Stimulated activated CD8-positive, alpha-beta memory T cell treated with anti-CD3 and anti-CD28 coated beads, Interleukin-7, amount 100 ng/mL, for 48 hours (primary cell): ENCODE results near the gene MICU1.
"Not testable (repeated sequence)": the region's sequence is repeated elsewhere in the genome, so short reads cannot be mapped to it uniquely, and the experiment has no call there.

ENCODE experiments used
- DNase-seq, 2 donors: peaks; one replicate each; pipeline ENCODE4 v3.0.0-alpha.2; 2020; ENCODE audit warnings: low read depth in 1 of 2; ENCODE audit errors: extremely low read depth in 1 of 2

MICU1 gene

GRCh38 chr10:72509206-72509799 lies 116.6 kb downstream of the MICU1 start:
- DNase-seq: no peak

DNA sequence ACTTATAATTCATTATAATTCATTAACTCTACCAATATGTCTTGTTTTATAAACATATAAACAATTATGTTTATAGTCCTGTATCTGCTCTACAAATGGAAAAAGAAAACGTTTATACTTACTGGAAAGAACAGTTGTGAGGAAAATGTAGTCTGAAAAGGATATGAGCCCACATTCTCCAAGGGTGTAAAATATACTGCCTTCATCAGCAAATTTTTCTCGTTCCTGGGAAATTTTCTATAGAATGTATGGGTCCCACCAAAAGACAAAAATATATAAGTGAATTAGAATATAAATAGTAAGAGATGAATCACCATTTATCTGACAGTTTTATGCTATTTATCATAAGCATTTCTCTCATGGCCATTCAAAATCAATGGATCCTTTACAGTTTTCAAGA lies 117.8 kb downstream of the MICU1 start:
- DNase-seq: no peak

DNA sequence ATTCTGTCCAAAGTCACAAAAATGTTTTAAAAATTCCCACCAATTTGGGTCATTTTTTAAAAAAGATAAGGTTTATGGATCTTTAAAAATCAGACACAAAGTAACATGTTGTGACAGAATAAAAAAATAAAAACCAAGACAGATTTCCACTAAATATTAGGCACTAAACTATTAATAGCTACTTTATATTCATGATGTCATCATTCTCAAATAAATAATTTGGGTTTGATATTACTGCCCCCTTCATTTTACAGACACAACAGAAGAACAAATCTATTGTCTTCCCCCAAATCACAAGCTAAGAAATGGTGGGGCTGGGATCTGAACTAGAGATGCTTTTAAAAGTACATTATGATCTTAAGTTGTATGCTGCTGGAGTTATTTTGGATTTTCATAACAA lies 119.4 kb downstream of the MICU1 start:
- no peak for DNase-seq

- no peak for DNase-seq
Measured at GRCh38 chr10:72505435-72505834, 120.4 kb downstream of the MICU1 start.

GRCh38 chr10:72503694-72504438 lies 122.0 kb downstream of the MICU1 start:
- DNase-seq: no peak

- no peak for DNase-seq
Measured at GRCh38 chr10:72503241-72503640, 122.6 kb downstream of the MICU1 start.

DNA sequence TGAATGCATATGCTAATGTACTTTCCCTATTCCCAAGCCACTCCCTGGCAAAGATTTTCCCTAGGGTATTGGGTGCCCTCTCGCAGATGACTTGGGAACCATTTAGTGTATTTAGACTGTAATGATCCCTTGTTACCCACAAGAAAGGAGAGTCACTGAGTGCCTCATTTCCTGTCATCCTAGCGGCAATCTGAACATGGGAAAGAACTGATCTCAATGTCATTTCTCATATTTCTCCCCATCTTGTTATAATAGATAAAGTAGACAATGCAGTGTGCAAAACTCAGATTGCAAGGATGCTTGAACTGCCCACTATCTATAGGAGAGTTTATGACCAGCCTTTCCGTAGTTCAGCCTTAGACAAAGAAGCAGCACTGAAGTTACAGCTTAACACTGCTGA lies 123.3 kb downstream of the MICU1 start:
- DNase-seq: no peak

DNA sequence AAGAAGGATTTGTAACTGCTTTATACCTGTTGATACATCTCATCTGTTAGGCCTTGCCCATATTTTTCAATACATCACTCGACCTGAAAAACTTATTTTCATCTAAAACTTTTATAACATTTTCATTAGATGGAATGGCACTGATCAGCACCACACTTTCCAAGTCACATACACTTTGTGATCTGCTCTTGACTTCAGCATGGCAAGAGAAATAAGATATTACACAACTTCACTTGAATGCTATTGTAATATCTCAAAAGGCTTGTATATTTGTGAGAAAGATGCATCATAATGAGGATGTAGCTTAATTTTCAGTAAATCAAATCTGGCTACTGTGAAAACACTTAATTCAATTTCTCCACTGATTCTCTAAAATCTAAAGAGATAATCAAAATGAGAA lies 126.2 kb downstream of the MICU1 start:
- DNase-seq: no peak

DNA sequence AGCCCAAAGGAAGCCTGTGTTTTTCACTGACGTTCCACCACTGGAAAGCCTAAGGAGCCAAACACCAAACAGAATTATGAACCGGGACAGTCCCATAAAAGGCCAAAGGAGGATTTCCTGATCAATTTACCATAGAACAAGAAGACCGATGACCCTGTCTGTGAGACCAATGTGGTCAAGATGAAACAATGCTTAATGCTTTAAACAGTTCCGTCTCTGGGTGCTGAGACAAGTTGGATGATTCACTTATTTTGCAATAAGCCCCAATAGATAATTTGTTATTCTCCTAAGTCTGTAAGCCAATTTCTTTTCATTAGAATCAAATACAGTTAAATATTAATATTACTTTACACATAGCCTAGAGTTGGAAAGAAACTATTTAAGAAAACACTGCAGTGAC lies 134.9 kb downstream of the MICU1 start:
- DNase-seq: no peak

GRCh38 chr10:72487521-72487920 lies 138.4 kb downstream of the MICU1 start:
- no peak for DNase-seq

DNA sequence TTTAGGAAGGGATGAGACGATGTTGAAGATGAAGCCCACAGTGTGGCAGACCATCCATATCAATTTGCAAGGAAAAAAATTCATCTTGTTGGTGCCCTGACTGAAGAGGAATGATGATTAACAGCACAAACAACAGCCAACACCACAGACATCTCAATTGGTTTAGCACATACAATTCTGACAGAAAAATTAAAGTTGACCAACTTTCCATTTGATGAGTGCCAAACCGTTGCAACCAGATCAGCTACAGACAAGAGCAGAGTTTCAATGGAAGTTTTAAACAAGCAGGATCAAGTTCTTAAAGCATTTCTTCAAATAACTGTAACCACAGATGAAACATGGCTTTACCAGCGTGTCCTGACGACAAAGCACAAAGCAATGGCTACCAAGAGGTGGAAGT lies 138.8 kb downstream of the MICU1 start:
- no peak for DNase-seq

DNA sequence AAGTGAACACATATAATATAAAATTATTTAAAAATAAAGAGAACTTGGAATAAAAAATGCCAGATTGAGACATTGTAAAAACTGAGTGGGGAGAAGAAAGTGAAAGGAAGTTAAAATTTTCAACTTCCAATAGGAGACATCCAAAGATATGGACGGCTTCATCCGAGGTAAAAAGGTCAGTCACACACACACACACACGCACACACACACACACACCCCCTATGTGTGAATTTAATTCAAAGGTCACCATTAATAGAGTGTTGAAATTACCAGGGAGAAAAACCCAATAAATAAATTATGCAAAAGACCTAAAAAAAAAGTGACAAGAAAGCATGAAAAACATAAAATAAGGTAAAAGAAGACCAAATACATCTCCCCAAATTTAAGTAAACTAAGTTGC lies 140.2 kb downstream of the MICU1 start:
- no peak for DNase-seq

- no peak for DNase-seq
Measured at GRCh38 chr10:72484521-72484920, 141.4 kb downstream of the MICU1 start.

DNA sequence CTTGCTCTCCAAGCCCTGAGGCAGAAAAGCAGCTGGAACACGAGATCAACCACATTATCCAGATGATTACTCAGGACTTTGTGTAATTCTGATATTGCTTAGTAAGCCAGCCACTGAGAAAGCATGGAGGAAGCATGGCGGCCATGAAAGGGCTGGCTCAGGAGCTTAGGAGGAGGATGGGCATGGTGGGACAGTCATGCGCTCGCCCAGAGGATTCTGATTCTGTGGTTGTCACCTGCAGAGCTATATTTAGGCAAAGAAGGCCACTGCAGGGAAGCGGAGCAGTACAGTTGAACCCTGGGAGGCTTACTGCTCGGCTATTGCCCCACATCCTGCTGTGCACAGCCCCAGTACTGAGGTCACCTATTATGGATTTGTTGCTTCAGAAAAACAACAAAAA lies 142.4 kb downstream of the MICU1 start:
- no peak for DNase-seq

DNA sequence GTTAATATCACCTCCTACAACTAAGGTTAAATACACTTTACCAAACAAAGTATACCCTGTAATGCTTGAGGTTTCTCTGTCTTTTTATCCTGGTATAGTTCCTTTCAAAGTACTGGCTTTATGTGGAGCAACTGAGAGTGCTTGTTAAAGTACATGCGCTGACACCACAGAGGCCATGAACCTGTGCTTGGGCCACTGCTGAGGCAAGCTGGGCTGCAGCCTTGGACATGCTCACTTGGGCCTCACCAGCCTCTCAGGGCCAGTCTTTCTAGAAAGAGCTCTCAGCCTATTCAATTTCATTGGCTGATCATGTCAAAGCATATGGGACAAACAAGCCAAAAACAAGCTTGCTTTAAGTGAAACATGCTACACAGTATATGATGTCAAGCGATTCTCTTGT lies 145.0 kb downstream of the MICU1 start:
- DNase-seq: no peak

DNA sequence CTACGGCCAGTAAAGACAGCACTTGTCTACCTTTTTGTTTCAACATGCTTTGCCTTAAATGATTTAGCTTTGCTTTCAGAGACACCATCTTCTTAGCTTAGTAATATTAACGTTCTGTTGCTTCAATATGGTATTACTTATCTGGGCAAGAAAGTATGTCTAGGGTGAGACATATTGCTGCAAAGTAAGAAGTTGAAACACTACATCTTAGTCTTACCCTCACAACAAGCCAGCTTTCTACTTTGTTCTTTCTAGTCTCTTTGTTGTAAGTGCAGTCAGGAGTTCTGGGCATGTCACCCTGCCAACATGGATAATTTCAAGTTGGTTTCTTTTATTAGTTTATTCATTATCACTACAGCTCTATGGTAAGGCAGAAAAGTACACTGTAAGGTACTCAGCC lies 148.4 kb downstream of the MICU1 start:
- no peak for DNase-seq

DNA sequence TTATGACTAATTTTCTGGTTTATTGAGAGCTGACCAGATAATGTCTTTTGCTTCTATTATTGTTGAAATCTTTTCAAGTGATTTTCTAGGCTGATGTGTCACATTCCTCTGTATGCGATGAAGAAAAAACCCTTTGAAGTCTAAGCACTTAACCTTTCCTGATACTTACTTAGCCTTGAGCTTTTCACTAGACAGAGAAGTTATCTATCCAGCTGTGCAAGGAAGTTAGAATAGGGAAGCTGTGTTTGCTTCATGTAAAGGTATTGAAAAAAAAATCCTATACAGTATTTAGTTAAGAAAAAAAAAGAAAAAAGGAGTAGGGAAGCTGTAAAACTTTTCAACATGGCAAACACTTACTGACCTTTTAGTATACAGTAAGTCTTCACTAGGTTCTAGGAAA lies 153.6 kb downstream of the MICU1 start:
- DNase-seq: no peak

- DNase-seq: no peak
Measured at GRCh38 chr10:72470666-72471065, 155.2 kb downstream of the MICU1 start.

GRCh38 chr10:72467064-72467463 lies 158.8 kb downstream of the MICU1 start:
- not testable (repeated sequence) for DNase-seq

- no peak for DNase-seq
Measured at GRCh38 chr10:72466018-72466417, 159.9 kb downstream of the MICU1 start.

DNA sequence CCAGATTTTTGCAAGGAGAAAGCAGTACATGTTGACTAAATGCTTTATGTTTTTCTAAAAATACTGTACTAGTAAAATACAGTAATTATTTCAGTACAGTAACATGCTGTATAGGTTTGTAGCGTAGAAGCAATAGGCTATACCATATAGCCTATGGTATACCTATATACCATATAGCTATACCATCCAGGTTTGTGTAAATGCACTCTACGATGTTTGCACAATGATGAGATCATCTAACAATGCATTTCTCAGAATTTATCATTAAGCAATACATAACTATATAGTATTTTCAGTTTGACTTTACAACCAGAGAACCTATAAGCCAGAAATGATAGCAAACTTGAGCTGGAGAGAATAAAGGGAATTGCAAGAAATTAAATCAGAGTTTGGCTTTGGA lies 161.4 kb downstream of the MICU1 start:
- DNase-seq: no peak

DNA sequence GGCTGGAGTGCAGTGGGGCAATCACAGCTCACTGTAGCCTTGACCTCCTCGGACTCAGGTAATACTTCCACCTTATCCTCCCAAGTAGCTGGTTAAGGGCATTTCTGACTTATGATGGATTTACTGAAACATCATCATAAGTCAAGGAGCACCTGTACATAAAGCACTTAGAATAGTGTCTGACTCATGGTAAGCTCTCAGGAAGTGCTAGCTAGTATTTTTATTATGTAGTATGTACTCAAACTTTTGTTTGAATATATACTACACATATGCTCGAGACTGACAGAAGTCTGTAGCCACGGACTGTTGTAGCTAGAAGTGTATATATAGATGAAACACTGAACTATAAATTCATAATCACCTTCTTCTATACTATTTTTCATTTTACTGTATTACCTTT lies 163.6 kb downstream of the MICU1 start:
- DNase-seq: no peak

GRCh38 chr10:72461085-72461484 lies 164.8 kb downstream of the MICU1 start:
- no peak for DNase-seq
